ENCODE data around the gene SCFD2. TPM values are rescaled to one million over a fixed set of nuclear protein-coding genes. Genes with fewer than 3 reads are reported as not detected.
A peak's percentile ranks its signal among the peaks of the same experiment; 100 is the strongest.

SCFD2 gene
- total and polyA plus RNA-seq, 4 donors: 5.2 to 28.7 (median 16.4) TPM

- Histone ChIP-seq H3K27ac (ENCODE audit: low read depth in 1 of 2, low read length in 1 of 2) (no peak overlapping the region), H3K9ac (ENCODE audit: insufficient read depth in 1 of 2, low read length in 2 of 2) (no peak overlapping the region), H3K27me3 (ENCODE audit: control insufficient read depth in 3 of 3, insufficient read depth in 3 of 3, low read length in 2 of 3) (no peaks in the 10 kb centered on the region), H3K4me1 (ENCODE audit: control insufficient read depth in 5 of 5, insufficient read depth in 5 of 5, low read length in 5 of 5) (peaks cover 0 to 12% (median 6%) of the 10 kb centered on the region in 5 donors), H3K36me3 (ENCODE audit: control insufficient read depth in 4 of 4, insufficient read depth in 4 of 4, low read length in 4 of 4) (no peaks in the 10 kb centered on the region), H3K4me3 (no peak overlapping the region), H3K9me3 (ENCODE audit: control insufficient read depth in 4 of 4, insufficient read depth in 3 of 4, low read length in 3 of 4) (peaks cover 0 to 1% (median 0%) of the 10 kb centered on the region in 4 donors)
- DNase-seq (no peak), ATAC-seq (ENCODE audit: insufficient read depth, low FRiP score) (no peak)
- WGBS, 2 donors: 94 to 96% methylated on average over 3 of the region's 3 CpGs
- TF ChIP-seq CTCF (IDR thresholded peaks at IDR 0.05; ENCODE audit: control extremely low read depth, extremely low read depth): no peak
Measured at GRCh38 chr4:53326535-53326934, 39.3 kb downstream of the SCFD2 start.

- no peaks in the 10 kb centered on the region for H3K27me3 ChIP-seq (ENCODE audit: control insufficient read depth in 3 of 3, insufficient read depth in 3 of 3, low read length in 2 of 3)
- peaks cover 0 to 1% (median 0%) of the 10 kb centered on the region in 4 donors for H3K9me3 ChIP-seq (ENCODE audit: control insufficient read depth in 4 of 4, insufficient read depth in 3 of 4, low read length in 3 of 4)
- H3K36me3 ChIP-seq (ENCODE audit: control insufficient read depth in 4 of 4, insufficient read depth in 4 of 4, low read length in 4 of 4): no peaks in the 10 kb centered on the region
- TF ChIP-seq CTCF (IDR thresholded peaks at IDR 0.05; ENCODE audit: control extremely low read depth, extremely low read depth): no peak
- H3K4me3 ChIP-seq: no peak overlapping the region
- DNase-seq: peak in 1 of 3 donors; percentile 28
- ATAC-seq (ENCODE audit: insufficient read depth, low FRiP score): no peak
- no peak overlapping the region for H3K9ac ChIP-seq (ENCODE audit: insufficient read depth in 1 of 2, low read length in 2 of 2)
- H3K4me1 ChIP-seq (ENCODE audit: control insufficient read depth in 5 of 5, insufficient read depth in 5 of 5, low read length in 5 of 5): peaks cover 2 to 19% (median 7%) of the 10 kb centered on the region in 5 donors
- no peak overlapping the region for H3K27ac ChIP-seq (ENCODE audit: low read depth in 1 of 2, low read length in 1 of 2)
Measured at GRCh38 chr4:53322696-53323095, 43.2 kb downstream of the SCFD2 start.

GRCh38 chr4:53321984-53322289 lies 43.9 kb downstream of the SCFD2 start:
- Histone ChIP-seq H3K9me3 (ENCODE audit: control insufficient read depth in 4 of 4, insufficient read depth in 3 of 4, low read length in 3 of 4) (no peaks in the 10 kb centered on the region), H3K27me3 (ENCODE audit: control insufficient read depth in 3 of 3, insufficient read depth in 3 of 3, low read length in 2 of 3) (no peaks in the 10 kb centered on the region), H3K9ac (ENCODE audit: insufficient read depth in 1 of 2, low read length in 2 of 2) (no peak overlapping the region), H3K27ac (ENCODE audit: low read depth in 1 of 2, low read length in 1 of 2) (peak overlapping the region; percentile 26 to 68), H3K4me3 (no peak overlapping the region), H3K4me1 (ENCODE audit: control insufficient read depth in 5 of 5, insufficient read depth in 5 of 5, low read length in 5 of 5) (peaks cover 2 to 19% (median 7%) of the 10 kb centered on the region in 5 donors), H3K36me3 (ENCODE audit: control insufficient read depth in 4 of 4, insufficient read depth in 4 of 4, low read length in 4 of 4) (no peaks in the 10 kb centered on the region)
- DNase-seq (no peak), ATAC-seq (ENCODE audit: insufficient read depth, low FRiP score) (no peak)
- WGBS, 2 donors: 91 to 95% methylated on average over 2 of the region's 2 CpGs
- no peak for TF ChIP-seq CTCF (IDR thresholded peaks at IDR 0.05; ENCODE audit: control extremely low read depth, extremely low read depth)

Data from lung (tissue), 12 donors.